GM23338 (cell line): ENCODE data around the gene GAK. TPM values are rescaled to one million over a fixed set of nuclear protein-coding genes. Genes with fewer than 3 reads are reported as not detected.

Source experiments
- ATAC-seq: fragments of 200-7000 bp; cut with Tn5 transposase; 3 replicates; pipeline ENCODE4 v1.9.1; 2020
- DNase-seq: peaks from one replicate; pipeline ENCODE4 v3.0.0-alpha.2; 2015; ENCODE audit warnings: low spot score
- H2AFZ ChIP-seq: fragments of 200-600 bp; sonication (generic); 2 replicates; pipeline ENCODE4 v1.8.0; 2016; ENCODE audit warnings: antibody characterized with exemption, mild to moderate bottlenecking, moderate library complexity
- H3F3A ChIP-seq: fragments of 200-600 bp; sonication (generic); replicated peaks from 2 replicates; pipeline ENCODE4 v1.8.0; 2017; ENCODE audit warnings: antibody characterized with exemption, mixed run types, low read depth
- H3K27ac ChIP-seq: fragments of 200-600 bp; sonication (generic); 2 replicates; pipeline ENCODE4 v1.6.1; 2016; ENCODE audit warnings: low read depth
- H3K27me3 ChIP-seq: fragments of 200-600 bp; sonication (generic); 2 replicates; pipeline ENCODE4 v1.8.0; 2016; ENCODE audit warnings: mild to moderate bottlenecking, mixed run types, moderate library complexity; ENCODE audit not compliant: insufficient read depth
- H3K36me3 ChIP-seq: fragments of 200-600 bp; sonication (generic); 2 replicates; pipeline ENCODE4 v1.8.0; 2016; ENCODE audit warnings: mild to moderate bottlenecking; ENCODE audit not compliant: insufficient read depth
- H3K4me1 ChIP-seq: fragments of 200-600 bp; sonication (generic); 2 replicates; pipeline ENCODE4 v1.8.0; 2016; ENCODE audit warnings: mild to moderate bottlenecking, moderate library complexity; ENCODE audit not compliant: insufficient read depth
- H3K4me2 ChIP-seq: fragments of 200-600 bp; sonication (generic); 2 replicates; pipeline ENCODE4 v1.7.1; 2017; ENCODE audit warnings: mixed run types
- H3K4me3 ChIP-seq: fragments of 200-600 bp; sonication (generic); 2 replicates; pipeline ENCODE4 v1.6.1; 2016; ENCODE audit warnings: mixed run types
- H3K79me2 ChIP-seq: fragments of 200-600 bp; sonication (generic); replicated peaks from 2 replicates; pipeline ENCODE4 v1.8.0; 2017; ENCODE audit warnings: mild to moderate bottlenecking; ENCODE audit not compliant: insufficient read depth
- H3K9me2 ChIP-seq: fragments of 200-600 bp; sonication (generic); 2 replicates; pipeline ENCODE4 v1.8.0; 2017; ENCODE audit not compliant: insufficient read depth
- H4K20me1 ChIP-seq: fragments of 200-600 bp; sonication (generic); replicated peaks from 2 replicates; pipeline ENCODE4 v1.8.0; 2017; ENCODE audit warnings: mild to moderate bottlenecking; ENCODE audit not compliant: insufficient read depth
- H3K27ac Mint-ChIP-seq: 2 replicates; pipeline ENCODE4 v1.8.0; 2020; ENCODE audit warnings: inconsistent platforms, mild to moderate bottlenecking, moderate library complexity, mixed read lengths
- H3K27me3 Mint-ChIP-seq: 3 replicates; pipeline ENCODE4 v1.8.0; 2022; ENCODE audit warnings: low read depth, mild to moderate bottlenecking, moderate library complexity, mixed read lengths, inconsistent platforms; ENCODE audit not compliant: insufficient read depth, poor library complexity
- H3K36me3 Mint-ChIP-seq: 3 replicates; pipeline ENCODE4 v1.8.0; 2021; ENCODE audit warnings: low read depth, mild to moderate bottlenecking, inconsistent platforms, moderate library complexity, mixed read lengths
- H3K4me1 Mint-ChIP-seq: 3 replicates; pipeline ENCODE4 v1.8.0; 2020; ENCODE audit warnings: mild to moderate bottlenecking, inconsistent platforms, mixed read lengths
- H3K4me3 Mint-ChIP-seq: 3 replicates; pipeline ENCODE4 v1.8.0; 2021; ENCODE audit warnings: moderate library complexity, mild to moderate bottlenecking, inconsistent platforms, mixed read lengths
- H3K9me3 Mint-ChIP-seq: 3 replicates; pipeline ENCODE4 v1.8.0; 2020; ENCODE audit warnings: moderate library complexity, mild to moderate bottlenecking, inconsistent platforms, mixed read lengths
- EZH2 ChIP-seq: fragments of 200-600 bp; sonication (generic); IDR thresholded peaks from one replicate; pipeline ENCODE4 v1.8.0; 2017; ENCODE audit warnings: antibody characterized with exemption, mild to moderate bottlenecking, low read depth; ENCODE audit not compliant: unreplicated experiment
- EZH2phosphoT487 ChIP-seq: fragments of 200-600 bp; sonication (generic); IDR thresholded peaks from one replicate; pipeline ENCODE4 v1.8.1; 2018; ENCODE audit warnings: antibody characterized with exemption; ENCODE audit not compliant: unreplicated experiment
- JUNB ChIP-seq: IDR thresholded peaks from one replicate; pipeline ENCODE4 v1.6.1; 2016; ENCODE audit warnings: antibody characterized with exemption; ENCODE audit not compliant: unreplicated experiment
- STAT1 ChIP-seq: IDR thresholded peaks from one replicate; pipeline ENCODE4 v1.6.1; 2016; ENCODE audit warnings: antibody characterized with exemption; ENCODE audit not compliant: unreplicated experiment
- ZNF114 ChIP-seq: fragments of 250-450 bp; sonication (Bioruptor Pico); IDR thresholded peaks from 2 replicates; pipeline ENCODE4 v1.5.0; 2020; ENCODE audit warnings: mild to moderate bottlenecking, moderate library complexity
- ZNF331 ChIP-seq: fragments of 250-450 bp; sonication (Bioruptor Pico); IDR thresholded peaks from 2 replicates; pipeline ENCODE4 v1.5.0; 2020; ENCODE audit warnings: low read depth, mild to moderate bottlenecking, moderate library complexity
- polyA plus RNA-seq: library from polyadenylated mRNA; unstranded; fragments of >200 nt; fragmentation: Nextera tagmentation; extraction: Ambion mirVana; gene quantifications from 2 replicates; pipeline ENCODE4 v1.2.1, GENCODE V29; 2016
- total RNA-seq: library from RNA; depleted of rRNA; stranded (reverse); fragments of >200 nt; shearing (Covaris generic); gene quantifications from 2 replicates; pipeline ENCODE4 v1.2.3, GENCODE V29; 2014
- TF ChIP-seq, protein P1 (sequence below), 2 experiments: fragments of 200-600 bp in 1 of 2; sonication (generic) in 1 of 2; conservative IDR thresholded peaks; 2 replicates each; pipeline versions ENCODE4 v1.5.1 to v1.6.1; 2016 to 2017; ENCODE audit warnings: antibody characterized with exemption in 2 of 2, low read depth in 2 of 2, mild to moderate bottlenecking in 2 of 2, moderate library complexity in 1 of 2
- TF ChIP-seq, protein P2 (sequence below): fragments of 250-450 bp; sonication (Bioruptor Pico); IDR thresholded peaks from 2 replicates; pipeline ENCODE4 v1.5.0; 2020; ENCODE audit warnings: mild to moderate bottlenecking, moderate library complexity

GAK gene
- total and polyA plus RNA-seq, 2 experiments from 2014 or later, result 48.5 to 124 TPM

DNA sequence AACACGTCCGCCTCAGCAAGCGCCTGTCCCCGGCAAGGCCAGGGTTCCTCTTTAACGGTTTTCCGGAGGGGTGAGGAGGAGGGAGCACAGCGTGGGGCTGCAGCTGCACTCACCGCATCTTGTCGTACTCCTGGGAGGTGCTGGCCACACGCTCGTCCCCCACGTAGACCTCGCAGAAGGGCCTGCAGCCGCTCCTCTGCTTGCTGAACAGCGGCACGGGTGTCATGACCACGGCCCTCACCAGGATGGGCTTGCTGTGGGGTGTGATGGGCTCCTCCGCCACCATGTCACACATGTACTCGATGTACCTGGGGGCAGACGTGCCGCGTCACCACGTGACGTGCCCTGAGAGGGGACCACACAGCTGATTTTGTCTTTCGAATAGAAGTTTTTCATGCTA is 54.6 kb downstream of the GAK start:
- Histone ChIP-seq H3K4me1 (no peaks in the 10 kb centered on the region), H3K4me3 (no peak overlapping the region), H2AFZ (no peak overlapping the region), H3K79me2 (no peaks in the 10 kb centered on the region), H3K27me3 (no peaks in the 10 kb centered on the region), H4K20me1 (peaks cover 3% of the 10 kb centered on the region; the same call in 1 of the 2 replicates), H3K9me2 (no peaks in the 10 kb centered on the region), H3K36me3 (no peaks in the 10 kb centered on the region), H3F3A (no peaks in the 10 kb centered on the region), H3K4me2 (no peak overlapping the region), H3K27ac (no peak overlapping the region)
- DNase-seq, result no peak
- Mint-ChIP-seq H3K27me3 (peaks cover 5% of the 10 kb centered on the region), H3K4me3 (no peak overlapping the region), H3K4me1 (no peaks in the 10 kb centered on the region; the same call in 2 of the 3 replicates), H3K27ac (no peak overlapping the region), H3K36me3 (peaks cover 34% of the 10 kb centered on the region), H3K9me3 (no peaks in the 10 kb centered on the region)
- ATAC-seq, result no peak
- TF ChIP-seq EZH2phosphoT487 (no peak), JUNB (no peak), STAT1 (no peak), ZNF331 (CRISPR knock-in tag) (no peak)

DNA sequence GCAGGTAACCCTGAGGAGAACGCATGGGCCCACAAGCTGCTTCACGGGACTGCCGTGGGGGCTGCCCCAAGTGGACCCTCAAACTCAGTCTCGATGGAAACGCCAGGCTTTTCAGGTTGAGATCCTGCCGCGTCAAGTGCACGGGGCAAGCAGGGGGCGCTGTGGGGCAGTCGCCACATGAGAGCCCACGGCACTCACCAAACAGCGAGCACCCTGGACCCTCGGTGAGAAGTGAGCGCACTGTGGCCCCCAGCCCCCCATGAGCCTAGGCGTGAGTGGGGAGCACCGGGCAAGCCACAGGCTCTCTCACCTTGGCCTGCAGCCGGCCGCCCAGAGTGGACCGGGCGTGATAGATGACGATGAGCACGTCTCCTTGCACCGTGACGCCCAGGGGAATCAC is 55.3 kb downstream of the GAK start:
- Histone ChIP-seq H3K4me2 (no peak overlapping the region), H3K36me3 (no peaks in the 10 kb centered on the region), H3F3A (no peaks in the 10 kb centered on the region), H3K27ac (no peak overlapping the region), H3K9me2 (no peaks in the 10 kb centered on the region), H3K4me3 (no peak overlapping the region), H3K27me3 (no peaks in the 10 kb centered on the region), H3K4me1 (no peaks in the 10 kb centered on the region), H3K79me2 (no peaks in the 10 kb centered on the region), H2AFZ (no peak overlapping the region), H4K20me1 (peaks cover 3% of the 10 kb centered on the region; the same call in 1 of the 2 replicates)
- Mint-ChIP-seq H3K9me3 (no peaks in the 10 kb centered on the region), H3K4me1 (no peaks in the 10 kb centered on the region; the same call in 2 of the 3 replicates), H3K4me3 (no peak overlapping the region), H3K27me3 (peaks cover 5% of the 10 kb centered on the region), H3K36me3 (peaks cover 34% of the 10 kb centered on the region), H3K27ac (no peak overlapping the region)
- DNase-seq (peak; percentile 69), ATAC-seq (peak; percentile 74)
- no peak for TF ChIP-seq EZH2phosphoT487
- no peak for TF ChIP-seq EZH2
- no peak for TF ChIP-seq ZNF331 (CRISPR knock-in tag)
- TF ChIP-seq, protein P1, sequence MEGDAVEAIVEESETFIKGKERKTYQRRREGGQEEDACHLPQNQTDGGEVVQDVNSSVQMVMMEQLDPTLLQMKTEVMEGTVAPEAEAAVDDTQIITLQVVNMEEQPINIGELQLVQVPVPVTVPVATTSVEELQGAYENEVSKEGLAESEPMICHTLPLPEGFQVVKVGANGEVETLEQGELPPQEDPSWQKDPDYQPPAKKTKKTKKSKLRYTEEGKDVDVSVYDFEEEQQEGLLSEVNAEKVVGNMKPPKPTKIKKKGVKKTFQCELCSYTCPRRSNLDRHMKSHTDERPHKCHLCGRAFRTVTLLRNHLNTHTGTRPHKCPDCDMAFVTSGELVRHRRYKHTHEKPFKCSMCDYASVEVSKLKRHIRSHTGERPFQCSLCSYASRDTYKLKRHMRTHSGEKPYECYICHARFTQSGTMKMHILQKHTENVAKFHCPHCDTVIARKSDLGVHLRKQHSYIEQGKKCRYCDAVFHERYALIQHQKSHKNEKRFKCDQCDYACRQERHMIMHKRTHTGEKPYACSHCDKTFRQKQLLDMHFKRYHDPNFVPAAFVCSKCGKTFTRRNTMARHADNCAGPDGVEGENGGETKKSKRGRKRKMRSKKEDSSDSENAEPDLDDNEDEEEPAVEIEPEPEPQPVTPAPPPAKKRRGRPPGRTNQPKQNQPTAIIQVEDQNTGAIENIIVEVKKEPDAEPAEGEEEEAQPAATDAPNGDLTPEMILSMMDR (conservative IDR thresholded peaks at IDR 0.05; ENCODE audit: low read depth in 2 of 2), result peak; percentile 60 to 76
- no peak for TF ChIP-seq JUNB
- TF ChIP-seq, protein P2, sequence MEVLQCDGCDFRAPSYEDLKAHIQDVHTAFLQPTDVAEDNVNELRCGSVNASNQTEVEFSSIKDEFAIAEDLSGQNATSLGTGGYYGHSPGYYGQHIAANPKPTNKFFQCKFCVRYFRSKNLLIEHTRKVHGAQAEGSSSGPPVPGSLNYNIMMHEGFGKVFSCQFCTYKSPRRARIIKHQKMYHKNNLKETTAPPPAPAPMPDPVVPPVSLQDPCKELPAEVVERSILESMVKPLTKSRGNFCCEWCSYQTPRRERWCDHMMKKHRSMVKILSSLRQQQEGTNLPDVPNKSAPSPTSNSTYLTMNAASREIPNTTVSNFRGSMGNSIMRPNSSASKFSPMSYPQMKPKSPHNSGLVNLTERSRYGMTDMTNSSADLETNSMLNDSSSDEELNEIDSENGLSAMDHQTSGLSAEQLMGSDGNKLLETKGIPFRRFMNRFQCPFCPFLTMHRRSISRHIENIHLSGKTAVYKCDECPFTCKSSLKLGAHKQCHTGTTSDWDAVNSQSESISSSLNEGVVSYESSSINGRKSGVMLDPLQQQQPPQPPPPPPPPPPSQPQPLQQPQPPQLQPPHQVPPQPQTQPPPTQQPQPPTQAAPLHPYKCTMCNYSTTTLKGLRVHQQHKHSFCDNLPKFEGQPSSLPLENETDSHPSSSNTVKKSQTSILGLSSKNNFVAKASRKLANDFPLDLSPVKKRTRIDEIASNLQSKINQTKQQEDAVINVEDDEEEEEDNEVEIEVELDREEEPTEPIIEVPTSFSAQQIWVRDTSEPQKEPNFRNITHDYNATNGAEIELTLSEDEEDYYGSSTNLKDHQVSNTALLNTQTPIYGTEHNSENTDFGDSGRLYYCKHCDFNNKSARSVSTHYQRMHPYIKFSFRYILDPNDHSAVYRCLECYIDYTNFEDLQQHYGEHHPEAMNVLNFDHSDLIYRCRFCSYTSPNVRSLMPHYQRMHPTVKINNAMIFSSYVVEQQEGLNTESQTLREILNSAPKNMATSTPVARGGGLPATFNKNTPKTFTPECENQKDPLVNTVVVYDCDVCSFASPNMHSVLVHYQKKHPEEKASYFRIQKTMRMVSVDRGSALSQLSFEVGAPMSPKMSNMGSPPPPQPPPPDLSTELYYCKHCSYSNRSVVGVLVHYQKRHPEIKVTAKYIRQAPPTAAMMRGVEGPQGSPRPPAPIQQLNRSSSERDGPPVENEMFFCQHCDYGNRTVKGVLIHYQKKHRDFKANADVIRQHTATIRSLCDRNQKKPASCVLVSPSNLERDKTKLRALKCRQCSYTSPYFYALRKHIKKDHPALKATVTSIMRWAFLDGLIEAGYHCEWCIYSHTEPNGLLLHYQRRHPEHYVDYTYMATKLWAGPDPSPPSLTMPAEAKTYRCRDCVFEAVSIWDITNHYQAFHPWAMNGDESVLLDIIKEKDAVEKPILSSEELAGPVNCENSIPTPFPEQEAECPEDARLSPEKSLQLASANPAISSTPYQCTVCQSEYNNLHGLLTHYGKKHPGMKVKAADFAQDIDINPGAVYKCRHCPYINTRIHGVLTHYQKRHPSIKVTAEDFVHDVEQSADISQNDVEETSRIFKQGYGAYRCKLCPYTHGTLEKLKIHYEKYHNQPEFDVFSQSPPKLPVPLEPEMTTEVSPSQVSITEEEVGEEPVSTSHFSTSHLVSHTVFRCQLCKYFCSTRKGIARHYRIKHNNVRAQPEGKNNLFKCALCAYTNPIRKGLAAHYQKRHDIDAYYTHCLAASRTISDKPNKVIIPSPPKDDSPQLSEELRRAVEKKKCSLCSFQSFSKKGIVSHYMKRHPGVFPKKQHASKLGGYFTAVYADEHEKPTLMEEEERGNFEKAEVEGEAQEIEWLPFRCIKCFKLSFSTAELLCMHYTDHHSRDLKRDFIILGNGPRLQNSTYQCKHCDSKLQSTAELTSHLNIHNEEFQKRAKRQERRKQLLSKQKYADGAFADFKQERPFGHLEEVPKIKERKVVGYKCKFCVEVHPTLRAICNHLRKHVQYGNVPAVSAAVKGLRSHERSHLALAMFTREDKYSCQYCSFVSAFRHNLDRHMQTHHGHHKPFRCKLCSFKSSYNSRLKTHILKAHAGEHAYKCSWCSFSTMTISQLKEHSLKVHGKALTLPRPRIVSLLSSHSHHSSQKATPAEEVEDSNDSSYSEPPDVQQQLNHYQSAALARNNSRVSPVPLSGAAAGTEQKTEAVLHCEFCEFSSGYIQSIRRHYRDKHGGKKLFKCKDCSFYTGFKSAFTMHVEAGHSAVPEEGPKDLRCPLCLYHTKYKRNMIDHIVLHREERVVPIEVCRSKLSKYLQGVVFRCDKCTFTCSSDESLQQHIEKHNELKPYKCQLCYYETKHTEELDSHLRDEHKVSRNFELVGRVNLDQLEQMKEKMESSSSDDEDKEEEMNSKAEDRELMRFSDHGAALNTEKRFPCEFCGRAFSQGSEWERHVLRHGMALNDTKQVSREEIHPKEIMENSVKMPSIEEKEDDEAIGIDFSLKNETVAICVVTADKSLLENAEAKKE (CRISPR knock-in tag), result no peak
- no peak for TF ChIP-seq ZNF114 (CRISPR knock-in tag)
